Measurements from ENCODE around the gene MON1B. TPM values are rescaled to one million over a fixed set of nuclear protein-coding genes. Genes with fewer than 3 reads are reported as not detected.

Gene MON1B
- total and polyA plus RNA-seq, 2 of the 13 experiments (the other 11 are each of a cell fraction or from before 2014, with no cell fraction given): 13.4 to 15.6 TPM

DNA sequence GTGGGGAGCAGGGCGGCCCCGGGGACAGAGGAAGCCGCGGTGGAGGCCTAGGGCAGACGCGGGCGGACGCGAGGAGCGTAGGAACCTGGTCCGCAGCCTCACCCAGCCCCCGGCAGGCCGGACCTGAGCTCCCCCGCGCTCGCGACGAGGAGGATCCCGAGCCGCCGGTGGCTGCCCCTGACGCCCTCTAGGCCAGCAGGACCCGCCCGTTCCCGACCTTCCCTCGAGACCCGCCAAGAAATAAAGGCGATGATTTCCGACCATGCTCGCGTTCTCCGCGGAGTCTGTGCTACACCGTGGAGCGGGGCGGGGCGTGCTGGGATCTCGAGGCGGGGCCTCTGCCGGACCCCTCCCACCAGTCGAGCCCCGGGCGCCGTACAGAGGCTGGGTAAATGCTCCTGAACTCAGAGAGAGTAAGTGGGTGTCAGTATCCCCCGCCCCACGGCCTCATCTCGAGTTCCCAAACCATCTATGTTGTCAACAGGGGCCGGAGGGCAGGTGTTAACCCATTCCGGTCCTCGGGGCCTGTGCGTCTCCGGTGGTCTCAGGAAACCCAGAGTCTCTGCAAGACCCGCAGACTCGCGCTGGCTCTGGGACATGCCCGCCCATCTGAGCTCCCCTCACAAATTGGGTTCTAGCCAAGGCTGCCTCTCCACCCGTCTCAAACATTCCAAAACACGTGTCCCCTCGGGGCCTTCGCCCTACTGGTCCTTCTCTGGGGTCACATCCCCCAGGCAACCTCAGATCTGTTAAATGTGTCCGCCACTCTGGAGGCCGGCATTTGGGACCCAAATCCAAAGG is 22.0 kb downstream of the MON1B start (continued):
- no peak for TF ChIP-seq CBX1 (IDR thresholded peaks at IDR 0.05; ENCODE audit: low read depth)
- TF ChIP-seq, protein P1, sequence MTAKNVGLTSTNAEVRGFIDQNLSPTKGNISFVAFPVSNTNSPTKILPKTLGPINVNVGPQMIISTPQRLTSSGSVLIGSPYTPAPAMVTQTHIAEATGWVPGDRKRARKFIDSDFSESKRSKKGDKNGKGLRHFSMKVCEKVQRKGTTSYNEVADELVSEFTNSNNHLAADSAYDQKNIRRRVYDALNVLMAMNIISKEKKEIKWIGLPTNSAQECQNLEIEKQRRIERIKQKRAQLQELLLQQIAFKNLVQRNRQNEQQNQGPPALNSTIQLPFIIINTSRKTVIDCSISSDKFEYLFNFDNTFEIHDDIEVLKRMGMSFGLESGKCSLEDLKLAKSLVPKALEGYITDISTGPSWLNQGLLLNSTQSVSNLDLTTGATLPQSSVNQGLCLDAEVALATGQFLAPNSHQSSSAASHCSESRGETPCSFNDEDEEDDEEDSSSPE (CRISPR knock-in tag; IDR thresholded peaks at IDR 0.05): no peak
- TF ChIP-seq, protein P2, sequence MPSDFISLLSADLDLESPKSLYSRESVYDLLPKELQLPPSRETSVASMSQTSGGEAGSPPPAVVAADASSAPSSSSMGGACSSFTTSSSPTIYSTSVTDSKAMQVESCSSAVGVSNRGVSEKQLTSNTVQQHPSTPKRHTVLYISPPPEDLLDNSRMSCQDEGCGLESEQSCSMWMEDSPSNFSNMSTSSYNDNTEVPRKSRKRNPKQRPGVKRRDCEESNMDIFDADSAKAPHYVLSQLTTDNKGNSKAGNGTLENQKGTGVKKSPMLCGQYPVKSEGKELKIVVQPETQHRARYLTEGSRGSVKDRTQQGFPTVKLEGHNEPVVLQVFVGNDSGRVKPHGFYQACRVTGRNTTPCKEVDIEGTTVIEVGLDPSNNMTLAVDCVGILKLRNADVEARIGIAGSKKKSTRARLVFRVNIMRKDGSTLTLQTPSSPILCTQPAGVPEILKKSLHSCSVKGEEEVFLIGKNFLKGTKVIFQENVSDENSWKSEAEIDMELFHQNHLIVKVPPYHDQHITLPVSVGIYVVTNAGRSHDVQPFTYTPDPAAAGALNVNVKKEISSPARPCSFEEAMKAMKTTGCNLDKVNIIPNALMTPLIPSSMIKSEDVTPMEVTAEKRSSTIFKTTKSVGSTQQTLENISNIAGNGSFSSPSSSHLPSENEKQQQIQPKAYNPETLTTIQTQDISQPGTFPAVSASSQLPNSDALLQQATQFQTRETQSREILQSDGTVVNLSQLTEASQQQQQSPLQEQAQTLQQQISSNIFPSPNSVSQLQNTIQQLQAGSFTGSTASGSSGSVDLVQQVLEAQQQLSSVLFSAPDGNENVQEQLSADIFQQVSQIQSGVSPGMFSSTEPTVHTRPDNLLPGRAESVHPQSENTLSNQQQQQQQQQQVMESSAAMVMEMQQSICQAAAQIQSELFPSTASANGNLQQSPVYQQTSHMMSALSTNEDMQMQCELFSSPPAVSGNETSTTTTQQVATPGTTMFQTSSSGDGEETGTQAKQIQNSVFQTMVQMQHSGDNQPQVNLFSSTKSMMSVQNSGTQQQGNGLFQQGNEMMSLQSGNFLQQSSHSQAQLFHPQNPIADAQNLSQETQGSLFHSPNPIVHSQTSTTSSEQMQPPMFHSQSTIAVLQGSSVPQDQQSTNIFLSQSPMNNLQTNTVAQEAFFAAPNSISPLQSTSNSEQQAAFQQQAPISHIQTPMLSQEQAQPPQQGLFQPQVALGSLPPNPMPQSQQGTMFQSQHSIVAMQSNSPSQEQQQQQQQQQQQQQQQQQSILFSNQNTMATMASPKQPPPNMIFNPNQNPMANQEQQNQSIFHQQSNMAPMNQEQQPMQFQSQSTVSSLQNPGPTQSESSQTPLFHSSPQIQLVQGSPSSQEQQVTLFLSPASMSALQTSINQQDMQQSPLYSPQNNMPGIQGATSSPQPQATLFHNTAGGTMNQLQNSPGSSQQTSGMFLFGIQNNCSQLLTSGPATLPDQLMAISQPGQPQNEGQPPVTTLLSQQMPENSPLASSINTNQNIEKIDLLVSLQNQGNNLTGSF (CRISPR knock-in tag; IDR thresholded peaks at IDR 0.05): 0 out of 2 replicates have a peak, but pooled peaks have one; percentile 27
- no peak for TF ChIP-seq ARID2 (CRISPR knock-in tag; IDR thresholded peaks at IDR 0.05; ENCODE audit: borderline replicate concordance)
- no peak for TF ChIP-seq ZNF501 (CRISPR knock-in tag; IDR thresholded peaks at IDR 0.05)
- TF ChIP-seq, protein P3, sequence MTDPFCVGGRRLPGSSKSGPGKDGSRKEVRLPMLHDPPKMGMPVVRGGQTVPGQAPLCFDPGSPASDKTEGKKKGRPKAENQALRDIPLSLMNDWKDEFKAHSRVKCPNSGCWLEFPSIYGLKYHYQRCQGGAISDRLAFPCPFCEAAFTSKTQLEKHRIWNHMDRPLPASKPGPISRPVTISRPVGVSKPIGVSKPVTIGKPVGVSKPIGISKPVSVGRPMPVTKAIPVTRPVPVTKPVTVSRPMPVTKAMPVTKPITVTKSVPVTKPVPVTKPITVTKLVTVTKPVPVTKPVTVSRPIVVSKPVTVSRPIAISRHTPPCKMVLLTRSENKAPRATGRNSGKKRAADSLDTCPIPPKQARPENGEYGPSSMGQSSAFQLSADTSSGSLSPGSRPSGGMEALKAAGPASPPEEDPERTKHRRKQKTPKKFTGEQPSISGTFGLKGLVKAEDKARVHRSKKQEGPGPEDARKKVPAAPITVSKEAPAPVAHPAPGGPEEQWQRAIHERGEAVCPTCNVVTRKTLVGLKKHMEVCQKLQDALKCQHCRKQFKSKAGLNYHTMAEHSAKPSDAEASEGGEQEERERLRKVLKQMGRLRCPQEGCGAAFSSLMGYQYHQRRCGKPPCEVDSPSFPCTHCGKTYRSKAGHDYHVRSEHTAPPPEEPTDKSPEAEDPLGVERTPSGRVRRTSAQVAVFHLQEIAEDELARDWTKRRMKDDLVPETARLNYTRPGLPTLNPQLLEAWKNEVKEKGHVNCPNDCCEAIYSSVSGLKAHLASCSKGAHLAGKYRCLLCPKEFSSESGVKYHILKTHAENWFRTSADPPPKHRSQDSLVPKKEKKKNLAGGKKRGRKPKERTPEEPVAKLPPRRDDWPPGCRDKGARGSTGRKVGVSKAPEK (CRISPR knock-in tag; IDR thresholded peaks at IDR 0.05; ENCODE audit: borderline replicate concordance): no peak
- 0 out of 2 replicates have a peak, but pooled peaks have one; percentile 15 for TF ChIP-seq PHF20 (CRISPR knock-in tag; IDR thresholded peaks at IDR 0.05)
- no peak for TF ChIP-seq POLR2AphosphoS2 (IDR thresholded peaks at IDR 0.05; ENCODE audit: low read depth, low read length)
- TF ChIP-seq, protein P4, sequence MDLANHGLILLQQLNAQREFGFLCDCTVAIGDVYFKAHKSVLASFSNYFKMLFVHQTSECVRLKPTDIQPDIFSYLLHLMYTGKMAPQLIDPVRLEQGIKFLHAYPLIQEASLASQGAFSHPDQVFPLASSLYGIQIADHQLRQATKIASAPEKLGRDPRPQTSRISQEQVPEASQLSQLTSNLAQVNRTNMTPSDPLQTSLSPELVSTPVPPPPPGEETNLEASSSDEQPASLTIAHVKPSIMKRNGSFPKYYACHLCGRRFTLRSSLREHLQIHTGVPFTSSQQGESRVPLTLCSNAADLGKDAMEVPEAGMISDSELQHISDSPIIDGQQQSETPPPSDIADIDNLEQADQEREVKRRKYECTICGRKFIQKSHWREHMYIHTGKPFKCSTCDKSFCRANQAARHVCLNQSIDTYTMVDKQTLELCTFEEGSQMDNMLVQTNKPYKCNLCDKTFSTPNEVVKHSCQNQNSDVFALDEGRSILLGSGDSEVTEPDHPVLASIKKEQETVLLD (CRISPR knock-in tag; IDR thresholded peaks at IDR 0.05; ENCODE audit: low read depth): no peak
